H1 (cell line): ENCODE results near the gene TMEM229B. TPM values are rescaled to one million over a fixed set of nuclear protein-coding genes. Genes with fewer than 3 reads are reported as not detected.

ENCODE experiments used
- CTCF ChIA-PET: fragments of 300-600 bp; sonication (Branson Sonifier 250); formaldehyde crosslinking; loops from one replicate; lab custom pipeline; 2021; ENCODE audit not compliant: partially characterized antibody; lab: Charles Lee
- POLR2A ChIA-PET: fragments of 300-600 bp; sonication (Branson Sonifier 250); formaldehyde crosslinking; loops from one replicate; lab custom pipeline; 2021; ENCODE audit warnings: inconsistent platforms; ENCODE audit not compliant: partially characterized antibody; lab: Charles Lee
- DNase-seq, 2 experiments: peaks; one replicate each; pipeline versions ENCODE4 v3.0.0 to v3.0.0-alpha.2; 2010 to 2022; ENCODE audit warnings: low spot score in 2 of 2, low read depth in 1 of 2, mixed read lengths in 1 of 2
- FAIRE-seq: peaks from 2 replicates; lab custom pipeline; 2011; peaks lifted over from hg19 to GRCh38; lab: Jason Lieb, UNC
- H2AFZ ChIP-seq: 2 replicates; pipeline ENCODE4 v1.8.1; 2012; ENCODE audit warnings: low read length, inconsistent platforms
- H2AK5ac ChIP-seq: 2 replicates; pipeline ENCODE4 v1.6.1; 2013; ENCODE audit warnings: low read depth, low read length
- H2BK120ac ChIP-seq: replicated peaks from 2 replicates; pipeline ENCODE3; 2013; ENCODE audit warnings: low read depth, low read length, inconsistent platforms
- H2BK12ac ChIP-seq: 2 replicates; pipeline ENCODE4 v1.6.1; 2013; ENCODE audit warnings: low read depth, low read length
- H2BK15ac ChIP-seq: 2 replicates; pipeline ENCODE4 v1.6.1; 2013; ENCODE audit warnings: low read length
- H2BK20ac ChIP-seq: 2 replicates; pipeline ENCODE4 v1.6.1; 2013; ENCODE audit warnings: low read length
- H2BK5ac ChIP-seq: 2 replicates; pipeline ENCODE4 v1.6.1; 2013; ENCODE audit warnings: low read depth, low read length
- H3K14ac ChIP-seq: 2 replicates; pipeline ENCODE4 v1.6.1; 2013; ENCODE audit warnings: inconsistent platforms; ENCODE audit not compliant: insufficient read length
- H3K18ac ChIP-seq: 2 replicates; pipeline ENCODE4 v1.6.1; 2013; ENCODE audit warnings: low read length; ENCODE audit errors: extremely low read depth
- H3K23ac ChIP-seq: 2 replicates; pipeline ENCODE4 v1.6.1; 2013; ENCODE audit warnings: inconsistent platforms; ENCODE audit not compliant: insufficient read length
- H3K23me2 ChIP-seq: 2 replicates; pipeline ENCODE4 v1.6.1; 2013; ENCODE audit warnings: low read depth, low read length
- H3K27ac ChIP-seq: 2 replicates; pipeline ENCODE4 v1.6.1; 2011; ENCODE audit warnings: low read depth, low read length, inconsistent platforms
- H3K27me3 ChIP-seq, 4 experiments: replicated peaks in 1 of 4; 1 replicate in 1 of 4; 2 replicates in 3 of 4; pipeline versions ENCODE4 v1.6.1 to v1.8.1; 2011 to 2013; ENCODE audit warnings: low read length in 3 of 4, mild to moderate bottlenecking in 3 of 4, inconsistent platforms in 2 of 4, mixed read lengths in 2 of 4, moderate library complexity in 1 of 4; ENCODE audit not compliant: control insufficient read depth in 3 of 4, insufficient read depth in 3 of 4; ENCODE audit errors: extremely low read depth in 1 of 4
- H3K36me3 ChIP-seq, 4 experiments: 2 replicates each; pipeline versions ENCODE4 v1.6.1 to v1.8.1; 2011 to 2013; ENCODE audit warnings: mild to moderate bottlenecking in 4 of 4, low read length in 3 of 4, moderate library complexity in 2 of 4, control low read depth in 1 of 4, inconsistent platforms in 1 of 4; ENCODE audit not compliant: insufficient read depth in 4 of 4, control insufficient read depth in 2 of 4
- H3K4ac ChIP-seq: replicated peaks from 2 replicates; pipeline ENCODE3; 2013; ENCODE audit warnings: low read length, low read depth, mixed read lengths, inconsistent platforms; ENCODE audit not compliant: insufficient read length
- H3K4me1 ChIP-seq, 4 experiments: replicated peaks in 1 of 4; 1 replicate in 1 of 4; 2 replicates in 3 of 4; pipeline versions ENCODE4 v1.6.1 to v1.8.1; 2011 to 2013; ENCODE audit warnings: low read length in 3 of 4, inconsistent platforms in 2 of 4, mixed read lengths in 1 of 4; ENCODE audit not compliant: insufficient read depth in 4 of 4, control insufficient read depth in 3 of 4
- H3K4me2 ChIP-seq, 2 experiments: 2 replicates each; pipeline versions ENCODE4 v1.6.1 to v1.8.1; 2011 to 2013; ENCODE audit warnings: low read depth in 2 of 2, low read length in 2 of 2, control low read depth in 1 of 2, inconsistent platforms in 1 of 2, mild to moderate bottlenecking in 1 of 2; ENCODE audit not compliant: insufficient read depth in 1 of 2
- H3K4me3 ChIP-seq, 4 experiments: fragments of 200-600, 300-600 bp in 1 of 4; sonication (generic), shearing (Covaris generic), sonication (Bioruptor Twin) in 1 of 4; 2 replicates each; pipeline versions ENCODE4 v1.5.1 to v1.8.1; 2011 to 2016; ENCODE audit warnings: low read length in 4 of 4, low read depth in 3 of 4, control low read depth in 2 of 4, inconsistent platforms in 2 of 4, mild to moderate bottlenecking in 2 of 4, mixed read lengths in 1 of 4, moderate library complexity in 1 of 4; ENCODE audit not compliant: insufficient read depth in 2 of 4; ENCODE audit errors: extremely low read depth in 1 of 4
- H3K56ac ChIP-seq: replicated peaks from 2 replicates; pipeline ENCODE3; 2013; ENCODE audit warnings: low read depth, mild to moderate bottlenecking, mixed read lengths, low read length, inconsistent platforms; ENCODE audit not compliant: insufficient read length
- H3K79me1 ChIP-seq: 2 replicates; pipeline ENCODE4 v1.6.1; 2013; ENCODE audit warnings: low read depth, low read length, control low read depth
- H3K79me2 ChIP-seq, 2 experiments: 2 replicates each; pipeline versions ENCODE4 v1.6.1 to v1.8.1; 2012 to 2013; ENCODE audit warnings: low read length in 2 of 2, mild to moderate bottlenecking in 2 of 2, inconsistent platforms in 1 of 2; ENCODE audit not compliant: insufficient read depth in 2 of 2, control insufficient read depth in 1 of 2
- H3K9ac ChIP-seq, 4 experiments: replicated peaks in 1 of 4; 1 replicate in 1 of 4; 2 replicates in 3 of 4; pipeline versions ENCODE4 v1.6.1 to v1.8.1; 2011 to 2013; ENCODE audit warnings: low read depth in 3 of 4, low read length in 3 of 4, control low read depth in 2 of 4, mild to moderate bottlenecking in 2 of 4, moderate library complexity in 2 of 4, inconsistent platforms in 1 of 4; ENCODE audit errors: extremely low read depth in 1 of 4
- H3K9me3 ChIP-seq, 2 experiments: 2 replicates each; pipeline versions ENCODE4 v1.6.1 to v1.8.1; 2012 to 2013; ENCODE audit warnings: mild to moderate bottlenecking in 2 of 2, moderate library complexity in 2 of 2, control low read depth in 1 of 2, inconsistent platforms in 1 of 2, low read depth in 1 of 2, low read length in 1 of 2, mixed read lengths in 1 of 2; ENCODE audit not compliant: insufficient read depth in 2 of 2
- H4K20me1 ChIP-seq, 2 experiments: replicated peaks in 1 of 2; 2 replicates each; pipeline versions ENCODE3 to v1.8.1; 2011 to 2013; ENCODE audit warnings: inconsistent platforms in 2 of 2, low read length in 2 of 2, mild to moderate bottlenecking in 1 of 2; ENCODE audit not compliant: insufficient read depth in 2 of 2, control insufficient read depth in 1 of 2
- H4K5ac ChIP-seq: 2 replicates; pipeline ENCODE4 v1.6.1; 2013; ENCODE audit warnings: low read length, low read depth, mixed read lengths, inconsistent platforms; ENCODE audit not compliant: insufficient read length
- H4K8ac ChIP-seq: 2 replicates; pipeline ENCODE4 v1.8.0; 2013; ENCODE audit warnings: mild to moderate bottlenecking, moderate library complexity, low read length, inconsistent platforms; ENCODE audit not compliant: insufficient read depth; ENCODE audit errors: extremely low read depth
- H4K91ac ChIP-seq: replicated peaks from 2 replicates; pipeline ENCODE3; 2013; ENCODE audit warnings: low read length, mixed read lengths, inconsistent platforms; ENCODE audit not compliant: insufficient read length
- CBX5 ChIP-seq: fragments of 300-800, 300-1000 bp; sonication (generic); IDR thresholded peaks from 2 replicates; pipeline ENCODE4 v1.7.1; 2016; ENCODE audit warnings: antibody characterized with exemption, low read length, low read depth
- CTBP2 ChIP-seq: IDR thresholded peaks from 2 replicates; pipeline ENCODE4 v1.7.0; 2011; ENCODE audit warnings: borderline replicate concordance, mild to moderate bottlenecking, moderate library complexity, mixed read lengths, low read length; ENCODE audit not compliant: insufficient read depth, insufficient read length
- GABPA ChIP-seq: IDR thresholded peaks from 2 replicates; pipeline ENCODE4 v1.6.1; 2011; ENCODE audit warnings: mild to moderate bottlenecking, low read length, moderate library complexity, borderline replicate concordance; ENCODE audit not compliant: insufficient read depth
- POLR2AphosphoS5 ChIP-seq: IDR thresholded peaks from 2 replicates; pipeline ENCODE4 v1.6.1; 2011; ENCODE audit warnings: low read depth, low read length
- POU5F1 ChIP-seq: IDR thresholded peaks from 2 replicates; pipeline ENCODE4 v1.6.1; 2011; ENCODE audit warnings: low read depth, mild to moderate bottlenecking, low read length, moderate library complexity
- RNF2 ChIP-seq: fragments of 200-900, 300-1000 bp; sonication (generic); IDR thresholded peaks from 2 replicates; pipeline ENCODE4 v1.7.1; 2016; ENCODE audit warnings: borderline replicate concordance, low read depth, mild to moderate bottlenecking, antibody characterized with exemption, low read length; ENCODE audit not compliant: poor library complexity, severe bottlenecking; ENCODE audit errors: missing control alignments
- SAP30 ChIP-seq: fragments of 300-600 bp; sonication (generic); IDR thresholded peaks from 2 replicates; pipeline ENCODE4 v1.7.1; 2012; ENCODE audit warnings: low read length, moderate library complexity, mild to moderate bottlenecking, inconsistent platforms; ENCODE audit not compliant: insufficient read depth, insufficient replicate concordance
- TCF12 ChIP-seq: IDR thresholded peaks from 2 replicates; pipeline ENCODE4 v1.6.1; 2011; ENCODE audit warnings: low read depth, mild to moderate bottlenecking, low read length
- USF2 ChIP-seq: IDR thresholded peaks from 2 replicates; pipeline ENCODE4 v1.6.1; 2011; ENCODE audit warnings: low read length, improper control_type of control experiment
- WGBS, 2 experiments: shearing (Covaris generic) in 1 of 2; methylation state at CpG; one replicate each; pipeline versions ENCODE4 v1.1.6 to v1.1.7; 2013 to 2015; ENCODE audit warnings: low lambda C conversion rate in 2 of 2, mixed read lengths in 2 of 2, inconsistent platforms in 1 of 2, low coverage in 1 of 2, missing lambda C conversion rate in 1 of 2; ENCODE audit not compliant: insufficient replicate concordance in 2 of 2, insufficient coverage in 1 of 2, insufficient read length in 1 of 2; ENCODE audit errors: extremely low coverage in 1 of 2, missing lambda C conversion rate in 1 of 2; 5-methylcytosine and 5-hydroxymethylcytosine counted together
- polyA plus RNA-seq, 7 experiments: library from polyadenylated mRNA; depleted of rRNA in 3 of 7; stranded (reverse) in 5 of 7; unstranded in 2 of 7; fragments of >200 nt in 5 of 7; fragments of 200-250 nt in 2 of 7; gene quantifications; 1 replicate in 5 of 7; 2 replicates in 1 of 7; 4 replicates in 1 of 7; pipeline versions ENCODE4 v1.2.1 to v1.2.3, GENCODE V29; 2011 to 2013; ENCODE audit warnings: missing spikeins in 2 of 7, mixed read lengths in 2 of 7
- total RNA-seq: library from RNA; stranded (reverse); fragmentation: NEBNext Ultra II Directional; extraction: Animal tissue kit (Norgen Biotek cat#: 25700); gene quantifications from 2 replicates; pipeline ENCODE4 v1.2.1, GENCODE V29; 2021

The TMEM229B gene
- total and polyA plus RNA-seq, 2 of the 8 experiments (the other 6 are each of a cell fraction or from before 2014, with no cell fraction given): 0.73 to 0.85 TPM

GRCh38 chr14:67421356-67422224 is 66.9 kb downstream of the TMEM229B start:
- Histone ChIP-seq H3K9ac (no peak overlapping the region), H2BK15ac (no peak overlapping the region), H3K79me1 (no peaks in the 10 kb centered on the region), H3K23me2 (no peaks in the 10 kb centered on the region), H3K27ac (no peak overlapping the region), H2AK5ac (no peak overlapping the region), H3K4me3 (no peak overlapping the region), H3K9me3 (no peaks in the 10 kb centered on the region), H3K56ac (no peak overlapping the region), H4K5ac (no peak overlapping the region), H2BK12ac (no peak overlapping the region), H2BK120ac (no peak overlapping the region), H3K18ac (no peak overlapping the region), H3K23ac (no peak overlapping the region), H4K20me1 (no peaks in the 10 kb centered on the region), H3K4me2 (no peak overlapping the region), H3K14ac (no peak overlapping the region), H2BK5ac (no peak overlapping the region), H2AFZ (no peak overlapping the region), H3K79me2 (no peaks in the 10 kb centered on the region), H3K36me3 (no peaks in the 10 kb centered on the region), H2BK20ac (no peak overlapping the region), H3K4ac (no peak overlapping the region), H4K8ac (no peak overlapping the region), H4K91ac (no peak overlapping the region), H3K4me1 (no peaks in the 10 kb centered on the region), H3K27me3 (no peaks in the 10 kb centered on the region)
- ChIA-PET CTCF (interaction anchor here (0.8 to 21.6 kb wide), 18 partner anchors 9 to 243 kb away, joined by 3 to 446 read pairs (median 4); partner anchors contain the start of genes ARG2 and ATP6V1D), POLR2A (no interaction called here)
- DNase-seq: no peak
- WGBS, 2 experiments: 91% methylated on average over 11 of the region's 11 CpGs; no CpG with 5 or more reads in 1 of the 2 experiments
- no peak for TF ChIP-seq POU5F1
- no peak for TF ChIP-seq TCF12
- no peak for TF ChIP-seq CTBP2
- TF ChIP-seq GABPA: no peak
- TF ChIP-seq USF2: no peak
- TF ChIP-seq CBX5: no peak
- no peak for TF ChIP-seq SAP30
- TF ChIP-seq POLR2AphosphoS5: no peak
- TF ChIP-seq RNF2: no peak
- no peak for FAIRE-seq
